Subcutaneous abdominal adipose tissue (tissue), 5 donors: ENCODE data around the gene HAPLN2.
"Not testable (repeated sequence)": the region's sequence is repeated elsewhere in the genome, so short reads cannot be mapped to it uniquely, and the experiment has no call there.

Experiments used
- H3K27ac ChIP-seq: one replicate; pipeline ENCODE4 v1.7.0; 2013; ENCODE audit warnings: low read depth, mild to moderate bottlenecking, inconsistent platforms, low read length, moderate library complexity
- H3K27me3 ChIP-seq, 5 donors: one replicate each; pipeline ENCODE4 v1.7.0; 2013; ENCODE audit warnings: low read length in 5 of 5, inconsistent platforms in 1 of 5; ENCODE audit not compliant: control insufficient read depth in 5 of 5, insufficient read depth in 4 of 5
- H3K36me3 ChIP-seq, 5 donors: one replicate each; pipeline ENCODE4 v1.7.0; 2013; ENCODE audit warnings: low read length in 5 of 5; ENCODE audit not compliant: control insufficient read depth in 5 of 5, insufficient read depth in 5 of 5
- H3K4me1 ChIP-seq, 5 donors: one replicate each; pipeline ENCODE4 v1.7.0; 2013; ENCODE audit warnings: low read length in 5 of 5, mild to moderate bottlenecking in 3 of 5, moderate library complexity in 1 of 5; ENCODE audit not compliant: control insufficient read depth in 5 of 5, insufficient read depth in 5 of 5
- H3K4me3 ChIP-seq, 5 donors: one replicate each; pipeline ENCODE4 v1.7.0; 2013; ENCODE audit warnings: low read length in 5 of 5, low read depth in 1 of 5
- H3K9ac ChIP-seq, 5 donors: one replicate each; pipeline ENCODE4 v1.7.0; 2013; ENCODE audit warnings: low read length in 5 of 5, mild to moderate bottlenecking in 4 of 5, moderate library complexity in 3 of 5
- H3K9me3 ChIP-seq, 5 donors: one replicate each; pipeline ENCODE4 v1.7.0; 2013; ENCODE audit warnings: low read length in 5 of 5; ENCODE audit not compliant: control insufficient read depth in 5 of 5
- donor health status: healthy.
- donor health status: healthy.
- donor health status: healthy.
- donor health status: healthy.
- donor health status: healthy.

HAPLN2 gene

DNA sequence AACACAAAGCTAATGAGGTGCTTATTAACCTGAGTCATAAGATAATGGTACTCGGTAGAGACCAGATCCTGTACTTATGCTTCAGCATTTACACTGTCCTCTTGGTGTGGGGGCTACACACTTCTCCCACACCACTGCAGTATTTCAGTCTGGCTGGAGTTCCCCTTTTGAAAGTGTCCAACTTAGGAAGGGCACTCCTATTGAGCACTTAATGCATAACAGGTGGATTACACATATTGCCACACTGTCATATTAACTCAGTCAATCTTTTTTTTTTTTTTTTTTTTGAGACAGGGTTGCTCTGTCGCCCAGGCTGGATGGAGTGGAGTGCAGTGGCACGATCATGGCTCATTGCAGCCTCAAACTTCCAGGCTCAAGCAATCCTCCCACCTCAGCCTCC lies 19.4 kb upstream of the HAPLN2 start:
- Histone ChIP-seq H3K4me3 (no peak overlapping the region), H3K27me3 (no peaks in the 10 kb centered on the region), H3K9ac (no peak overlapping the region), H3K4me1 (peaks cover 2 to 23% (median 20%) of the 10 kb centered on the region in 5 donors), H3K27ac (no peak overlapping the region), H3K36me3 (peaks cover 12 to 40% (median 34%) of the 10 kb centered on the region in 5 donors), H3K9me3 (no peaks in the 10 kb centered on the region)

DNA sequence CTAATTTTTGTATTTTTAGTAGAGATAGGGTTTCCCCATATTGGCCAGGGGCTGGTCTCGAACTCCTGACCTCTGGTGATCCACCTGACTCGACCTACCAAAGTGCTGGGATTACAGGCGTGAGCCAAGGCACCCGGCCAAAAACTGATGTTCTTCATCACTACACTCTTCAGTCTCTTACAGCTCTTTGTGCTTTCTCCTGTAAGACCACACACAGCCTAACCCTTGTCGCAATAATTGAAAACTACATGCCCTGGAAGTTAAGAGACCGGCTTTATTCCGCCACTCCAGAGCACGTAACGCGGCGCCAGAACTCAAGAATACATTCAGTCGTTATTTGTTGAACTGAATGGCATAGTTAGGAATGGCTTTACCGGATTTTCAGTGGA lies 18.5 kb upstream of the HAPLN2 start:
- Histone ChIP-seq H3K27me3 (no peaks in the 10 kb centered on the region), H3K9ac (peak overlapping the region; percentile 29 to 91 (median 85)), H3K9me3 (no peaks in the 10 kb centered on the region), H3K4me3 (peak overlapping the region; percentile 72 to 97 (median 90)), H3K36me3 (peaks cover 9 to 31% (median 25%) of the 10 kb centered on the region in 5 donors), H3K4me1 (peaks cover 2 to 23% (median 20%) of the 10 kb centered on the region in 5 donors), H3K27ac (peak overlapping the region; percentile 35)

DNA sequence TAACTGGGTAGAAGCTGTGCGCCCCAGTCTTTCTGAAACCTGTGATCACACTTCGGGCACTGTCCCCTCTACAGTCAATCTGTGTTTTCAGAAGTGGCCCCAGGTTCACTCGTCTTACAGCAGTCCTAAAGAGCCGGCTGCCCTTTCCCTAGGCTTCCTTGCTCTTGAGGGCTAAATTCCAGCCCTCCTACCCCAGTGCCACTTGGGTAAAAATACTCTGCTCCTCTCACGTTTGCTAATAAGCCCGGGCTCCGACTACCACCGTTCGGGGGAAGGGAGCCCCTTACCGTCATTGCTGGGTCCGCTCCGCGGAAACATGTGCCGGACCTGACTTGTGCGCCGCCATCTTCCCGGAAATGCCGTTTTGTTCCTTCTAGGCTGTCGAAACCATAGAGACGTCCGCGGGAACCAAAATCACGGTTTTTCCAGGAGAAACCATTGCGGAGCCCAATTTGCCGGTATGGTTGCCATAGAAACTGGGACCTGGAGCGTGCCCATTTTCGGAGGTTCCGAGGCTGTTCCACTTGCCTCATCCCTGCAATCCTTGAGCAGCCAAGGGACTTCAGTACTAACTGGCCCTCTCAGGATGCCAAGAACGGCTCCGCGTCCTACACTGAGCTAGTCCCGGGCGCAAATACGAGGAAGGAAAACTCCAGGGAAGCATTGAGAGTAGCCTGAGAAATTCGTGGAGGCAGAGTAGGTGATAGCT lies 17.9 kb upstream of the HAPLN2 start, which contains the start of gene GPATCH4:
TSS of gene GPATCH4 (minus strand) at position 358 of the 709 bp plus-strand sequence.
- peaks cover 2 to 23% (median 20%) of the 10 kb centered on the region in 5 donors for H3K4me1 ChIP-seq
- H3K27ac ChIP-seq = peak within 1 kb of the TSS; percentile 35
- H3K4me3 ChIP-seq = peak within 1 kb of the TSS; percentile 72 to 97 (median 90)
- H3K9ac ChIP-seq = peak within 1 kb of the TSS; percentile 72 to 91 (median 85)
- H3K36me3 ChIP-seq = peaks cover 9 to 26% (median 19%) of the 10 kb centered on the region in 5 donors
- no peaks in the 10 kb centered on the region for H3K27me3 ChIP-seq
- no peaks in the 10 kb centered on the region for H3K9me3 ChIP-seq

DNA sequence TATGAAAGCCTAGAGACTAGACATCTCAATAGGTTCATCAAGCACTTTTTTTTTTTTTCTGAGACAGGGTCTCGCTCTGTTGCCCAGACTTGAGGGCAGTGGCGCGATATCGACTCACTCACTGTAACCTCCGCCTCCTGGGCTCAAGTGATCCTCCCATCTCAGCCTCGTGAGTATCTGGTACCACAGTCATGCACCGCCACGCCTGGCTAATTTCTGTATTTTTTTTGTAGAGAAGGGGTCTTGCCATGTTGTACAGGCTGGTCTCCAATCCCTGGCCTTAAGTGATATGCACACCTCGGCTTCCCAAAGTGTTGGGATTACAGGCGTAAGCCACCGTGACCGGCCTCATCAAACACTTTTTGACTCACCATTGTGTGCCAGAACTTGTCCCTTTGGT lies 17.3 kb upstream of the HAPLN2 start:
- Histone ChIP-seq H3K9ac (peak overlapping the region in 4 of 5 donors; percentile 72 to 91 (median 81)), H3K36me3 (peaks cover 6 to 19% (median 14%) of the 10 kb centered on the region in 5 donors), H3K9me3 (no peaks in the 10 kb centered on the region), H3K4me1 (peaks cover 2 to 23% (median 20%) of the 10 kb centered on the region in 5 donors), H3K27ac (peak overlapping the region; percentile 35), H3K4me3 (peak overlapping the region; percentile 72 to 97 (median 90)), H3K27me3 (no peaks in the 10 kb centered on the region)

DNA sequence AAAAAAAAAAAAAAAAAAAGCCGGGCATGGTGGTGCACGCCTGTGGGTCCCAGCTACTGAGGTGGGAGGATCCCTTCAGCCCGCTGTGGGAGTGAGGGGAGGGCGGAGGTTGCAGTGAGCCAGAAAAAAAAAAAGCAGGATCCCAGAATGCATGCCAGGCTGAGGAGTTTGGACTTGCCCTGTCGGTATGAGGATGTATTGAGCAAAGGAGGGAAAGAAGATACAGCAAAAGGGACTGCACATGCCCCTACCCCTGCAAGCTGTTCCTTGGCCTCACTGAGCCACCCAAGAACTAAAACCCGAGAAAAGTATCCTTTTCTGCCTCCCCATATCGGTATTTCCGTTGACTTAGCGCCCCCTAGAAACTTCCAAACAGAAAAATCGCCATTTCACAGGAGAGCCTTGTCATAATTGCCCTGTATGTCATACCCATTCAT lies 16.6 kb upstream of the HAPLN2 start:
- Histone ChIP-seq H3K27me3 (no peaks in the 10 kb centered on the region), H3K9me3 (no peaks in the 10 kb centered on the region), H3K4me1 (peaks cover 2 to 23% (median 20%) of the 10 kb centered on the region in 5 donors), H3K9ac (peak overlapping the region in 1 of 5 donors; percentile 41), H3K4me3 (peak overlapping the region in 1 of 5 donors; percentile 5), H3K27ac (no peak overlapping the region), H3K36me3 (peaks cover 0 to 13% (median 8%) of the 10 kb centered on the region in 5 donors)

DNA sequence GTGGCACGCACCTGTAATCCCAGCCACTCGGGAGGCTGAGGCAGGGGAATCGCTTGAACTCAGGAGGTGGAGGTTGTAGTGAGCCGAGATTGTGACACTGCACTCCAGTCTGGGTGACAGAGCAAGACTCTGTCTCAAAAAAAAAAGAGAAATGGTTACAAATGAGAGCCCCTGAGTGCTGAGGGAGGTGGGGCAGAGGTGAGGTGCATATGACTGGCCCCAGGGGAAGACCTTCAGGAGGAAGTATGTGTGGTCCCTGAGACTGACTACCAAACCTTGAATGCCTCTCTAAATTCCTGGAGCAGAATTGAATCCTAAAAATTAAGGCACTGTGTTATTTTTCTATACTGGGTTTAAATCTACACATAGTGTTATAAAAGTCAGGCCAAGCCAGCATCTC lies 11.9 kb upstream of the HAPLN2 start:
- H3K4me1 ChIP-seq, H3K9me3 ChIP-seq, H3K27me3 ChIP-seq, H3K36me3 ChIP-seq, H3K9ac ChIP-seq, H3K27ac ChIP-seq, H3K4me3 ChIP-seq: not testable (repeated sequence)

DNA sequence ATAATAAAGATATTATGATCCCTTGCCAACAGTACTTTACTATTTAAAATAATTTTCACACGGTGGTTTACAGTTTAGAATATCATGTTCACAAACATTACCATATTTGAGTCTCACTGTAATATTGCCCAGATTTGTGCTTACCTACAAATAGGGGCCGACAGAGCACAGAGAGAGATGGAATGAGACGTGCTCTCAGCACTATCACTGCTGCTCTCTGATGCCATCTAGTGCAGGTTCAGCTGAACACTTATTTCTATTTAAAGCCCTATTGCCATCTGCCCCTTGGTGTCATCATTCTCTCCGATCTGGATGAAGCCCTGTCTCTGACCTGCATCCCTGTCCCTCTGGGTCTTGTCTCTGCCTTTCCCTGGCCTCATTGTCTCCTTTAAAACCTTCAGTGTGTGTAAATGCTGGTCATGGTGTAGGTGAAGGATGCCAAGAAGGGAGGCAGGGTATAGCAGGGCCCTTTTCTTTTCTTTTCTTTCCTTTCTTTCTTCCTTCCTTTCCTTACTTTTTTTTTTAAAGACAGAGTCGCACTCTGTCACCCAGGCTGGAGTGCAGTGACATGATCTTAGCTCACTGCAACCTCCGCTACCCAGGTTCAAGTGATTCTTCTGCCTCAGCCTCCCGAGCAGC lies 11.1 kb upstream of the HAPLN2 start:
- Histone ChIP-seq H3K27me3 (peaks cover 0 to 12% (median 3%) of the 10 kb centered on the region in 5 donors), H3K27ac (no peak overlapping the region), H3K36me3 (no peaks in the 10 kb centered on the region), H3K9ac (peak overlapping the region in 1 of 5 donors; percentile 16), H3K4me3 (no peak overlapping the region), H3K4me1 (no peaks in the 10 kb centered on the region), H3K9me3 (no peaks in the 10 kb centered on the region)

DNA sequence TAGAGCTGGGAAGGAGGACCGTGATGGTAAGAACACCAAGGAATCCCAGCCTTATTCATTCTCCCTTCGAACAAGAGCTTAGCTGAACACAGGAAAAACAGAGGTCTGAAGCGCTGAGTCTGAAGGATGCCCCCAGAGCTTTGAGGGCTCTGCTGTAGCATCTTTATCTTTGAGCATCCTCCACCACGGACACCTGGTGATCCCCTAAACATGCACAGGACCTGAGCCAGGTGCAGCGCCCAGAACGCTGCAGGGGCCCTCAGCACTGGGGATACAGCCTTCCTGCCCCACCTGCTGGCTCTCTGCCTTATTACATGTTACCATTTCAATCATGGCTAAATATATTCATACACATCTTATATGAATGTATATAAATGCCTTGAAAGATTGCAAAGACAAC lies 10.2 kb upstream of the HAPLN2 start:
- no peaks in the 10 kb centered on the region for H3K4me1 ChIP-seq
- H3K27me3 ChIP-seq = peaks cover 0 to 12% (median 3%) of the 10 kb centered on the region in 5 donors
- H3K4me3 ChIP-seq = no peak overlapping the region
- no peak overlapping the region for H3K27ac ChIP-seq
- no peaks in the 10 kb centered on the region for H3K36me3 ChIP-seq
- no peaks in the 10 kb centered on the region for H3K9me3 ChIP-seq
- no peak overlapping the region for H3K9ac ChIP-seq

DNA sequence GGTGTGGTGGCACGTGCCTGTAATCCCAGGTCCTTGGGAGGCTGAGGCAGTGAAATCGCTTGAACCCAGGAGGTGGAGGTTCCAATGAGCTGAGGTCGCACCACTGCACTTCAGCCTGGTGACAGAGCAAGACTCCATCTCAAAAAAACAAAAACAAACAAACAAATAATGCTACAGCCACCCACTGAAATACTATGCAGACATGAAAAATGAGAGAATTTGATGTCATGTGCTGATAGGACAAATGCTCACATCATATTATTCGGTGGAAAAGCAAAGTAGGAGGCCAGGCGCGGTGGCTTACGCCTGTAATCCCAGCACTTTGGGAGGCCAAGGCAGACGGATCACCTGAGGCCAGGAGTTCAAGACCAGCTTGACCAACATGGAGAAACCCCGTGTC lies 9.1 kb upstream of the HAPLN2 start:
- not testable (repeated sequence) for H3K4me3 ChIP-seq, H3K9me3 ChIP-seq, H3K9ac ChIP-seq, H3K36me3 ChIP-seq, H3K27ac ChIP-seq, H3K4me1 ChIP-seq
- H3K27me3 ChIP-seq = peaks cover 0 to 13% (median 5%) of the 10 kb centered on the region in 5 donors

DNA sequence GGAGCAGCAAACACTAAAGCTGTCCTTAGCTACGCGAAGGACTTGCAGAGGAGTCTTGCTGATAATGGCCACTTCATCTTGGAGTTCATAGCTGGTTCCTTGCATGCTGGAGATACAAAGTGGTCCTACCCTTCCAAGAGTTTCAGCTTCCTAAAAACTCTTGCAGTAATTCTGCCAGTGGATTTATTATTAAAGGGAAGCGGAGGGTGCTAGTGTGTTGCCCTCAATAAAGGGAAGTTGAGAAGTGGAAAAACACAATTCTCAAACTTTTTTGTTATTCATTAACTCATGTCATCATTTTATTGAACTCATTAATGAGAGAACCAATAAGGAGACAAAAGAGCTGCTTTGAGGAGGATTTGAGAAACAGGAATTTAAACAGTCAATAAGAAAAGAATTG lies 6.5 kb upstream of the HAPLN2 start:
- peaks cover 4 to 25% (median 14%) of the 10 kb centered on the region in 5 donors for H3K27me3 ChIP-seq
- H3K9me3 ChIP-seq = no peaks in the 10 kb centered on the region
- peaks cover 0 to 8% (median 5%) of the 10 kb centered on the region in 5 donors for H3K4me1 ChIP-seq
- H3K36me3 ChIP-seq = no peaks in the 10 kb centered on the region
- H3K4me3 ChIP-seq = no peak overlapping the region
- H3K27ac ChIP-seq = no peak overlapping the region
- H3K9ac ChIP-seq = no peak overlapping the region
